Measurements from ENCODE around the gene VPS9D1.

GRCh38 chr16:89738538-89739317 is 18.0 kb upstream of the VPS9D1 start:
- no peak for TF ChIP-seq EZH2phosphoT487 (IDR thresholded peaks at IDR 0.05)
- no peak for TF ChIP-seq CTCF (IDR thresholded peaks at IDR 0.05)
